Keratinocyte (primary cell): ENCODE measurements around the gene LRRC27. TPM values are rescaled to one million over a fixed set of nuclear protein-coding genes. Genes with fewer than 3 reads are reported as not detected.

Experiments used
- DNase-seq: peaks from one replicate; pipeline ENCODE4 v3.0.0-alpha.2; 2011; ENCODE audit warnings: low read depth, missing footprints, low spot score
- FAIRE-seq: peaks from 2 replicates; lab custom pipeline; 2011; peaks lifted over from hg19 to GRCh38; lab: Jason Lieb, UNC
- H2AFZ ChIP-seq: 2 replicates; pipeline ENCODE4 v1.6.0; 2012; ENCODE audit warnings: low read length, control low read depth, inconsistent platforms; ENCODE audit not compliant: control insufficient read depth
- H3K27ac ChIP-seq: 2 replicates; pipeline ENCODE4 v1.5.1; 2011; ENCODE audit warnings: low read length; ENCODE audit not compliant: control insufficient read depth, insufficient read depth
- H3K27me3 ChIP-seq: 3 replicates; pipeline ENCODE4 v1.6.0; 2011; ENCODE audit warnings: low read length; ENCODE audit not compliant: control insufficient read depth, insufficient read depth; ENCODE audit errors: extremely low read depth
- H3K36me3 ChIP-seq, 2 experiments: 2 replicates in 1 of 2; 3 replicates in 1 of 2; pipeline ENCODE4 v1.5.1; 2011; ENCODE audit warnings: low read length in 2 of 2, mild to moderate bottlenecking in 1 of 2; ENCODE audit not compliant: control insufficient read depth in 2 of 2, insufficient read depth in 2 of 2; ENCODE audit errors: extremely low read depth in 1 of 2
- H3K4me1 ChIP-seq: 3 replicates; pipeline ENCODE4 v1.5.1; 2011; ENCODE audit warnings: low read length; ENCODE audit not compliant: control insufficient read depth, insufficient read depth; ENCODE audit errors: extremely low read depth
- H3K4me2 ChIP-seq: 3 replicates; pipeline ENCODE4 v1.6.0; 2011; ENCODE audit warnings: low read depth, low read length; ENCODE audit not compliant: control insufficient read depth, insufficient read depth; ENCODE audit errors: extremely low read depth
- H3K4me3 ChIP-seq, 3 experiments: fragments of 200-600 bp in 1 of 3; sonication (generic) in 1 of 3; 2 replicates in 2 of 3; 3 replicates in 1 of 3; pipeline ENCODE4 v1.5.1; 2011 to 2016; ENCODE audit warnings: low read length in 3 of 3, mild to moderate bottlenecking in 3 of 3, control low read depth in 2 of 3, inconsistent platforms in 1 of 3, low read depth in 1 of 3, mixed read lengths in 1 of 3, mixed run types in 1 of 3, moderate library complexity in 1 of 3; ENCODE audit not compliant: control insufficient read depth in 2 of 3, insufficient read depth in 2 of 3; ENCODE audit errors: extremely low read depth in 1 of 3
- H3K79me2 ChIP-seq: 2 replicates; pipeline ENCODE4 v1.6.0; 2012; ENCODE audit warnings: low read length; ENCODE audit not compliant: control insufficient read depth, insufficient read depth
- H3K9ac ChIP-seq: 3 replicates; pipeline ENCODE4 v1.6.0; 2011; ENCODE audit warnings: low read length; ENCODE audit not compliant: control insufficient read depth, insufficient read depth; ENCODE audit errors: extremely low read depth
- H3K9me1 ChIP-seq: 3 replicates; pipeline ENCODE4 v1.6.0; 2011; ENCODE audit warnings: low read length; ENCODE audit not compliant: control insufficient read depth, insufficient read depth; ENCODE audit errors: extremely low read depth
- H3K9me3 ChIP-seq: 2 replicates; pipeline ENCODE4 v1.5.1; 2012; ENCODE audit warnings: low read depth, low read length; ENCODE audit not compliant: control insufficient read depth
- H4K20me1 ChIP-seq: 3 replicates; pipeline ENCODE4 v1.6.0; 2011; ENCODE audit warnings: low read length; ENCODE audit not compliant: control insufficient read depth, insufficient read depth; ENCODE audit errors: extremely low read depth
- CTCF ChIP-seq, 3 experiments: IDR thresholded peaks in 1 of 3; conservative IDR thresholded peaks in 1 of 3; optimal IDR thresholded peaks in 1 of 3; 2 replicates in 2 of 3; 3 replicates in 1 of 3; pipeline versions ENCODE3 to v1.5.1; 2011; ENCODE audit warnings: low read length in 3 of 3, mild to moderate bottlenecking in 3 of 3, moderate library complexity in 2 of 3, control low read depth in 1 of 3, inconsistent platforms in 1 of 3; ENCODE audit not compliant: insufficient read depth in 2 of 3; ENCODE audit errors: extremely low read depth in 1 of 3
- EZH2 ChIP-seq: IDR thresholded peaks from one replicate; pipeline ENCODE4 v1.6.1; 2012; ENCODE audit warnings: inconsistent platforms, mild to moderate bottlenecking, low read length, moderate library complexity
- dilution Hi-C: fragments of 300-500 bp; cut with MboI; formaldehyde crosslinking; loops from one replicate; pipeline ENCODE4 v1.7.0; 2020; ENCODE audit warnings: low sequenced_read_pairs; ENCODE audit not compliant: extremely low pct_ligation_motif_present
- polyA plus RNA-seq, 5 experiments: library from polyadenylated mRNA; depleted of rRNA in 3 of 5; stranded (reverse) in 3 of 5; stranded (forward) in 1 of 5; unstranded in 1 of 5; fragments of >200 nt; gene quantifications; 1 replicate in 1 of 5; 2 replicates in 3 of 5; 3 replicates in 1 of 5; pipeline versions ENCODE4 v1.2.1 to v1.2.3, GENCODE V29; 2011 to 2012; ENCODE audit warnings: missing spikeins in 2 of 5, low read depth in 1 of 5, low replicate concordance in 1 of 5

Gene LRRC27
- polyA plus RNA-seq, 1 donor (not counting 4 experiments of a cell fraction or from before 2014, with no cell fraction given) = 3.0 TPM

GRCh38 chr10:132390921-132391675 is 59.1 kb downstream of the LRRC27 start:
- Histone ChIP-seq H3K4me1 (no peaks in the 10 kb centered on the region), H3K79me2 (no peaks in the 10 kb centered on the region), H3K27me3 (no peaks in the 10 kb centered on the region), H4K20me1 (no peaks in the 10 kb centered on the region), H3K4me2 (no peak overlapping the region), H3K9ac (no peak overlapping the region), H2AFZ (no peak overlapping the region), H3K27ac (no peak overlapping the region), H3K4me3 (no peak overlapping the region), H3K9me1 (no peaks in the 10 kb centered on the region), H3K9me3 (no peaks in the 10 kb centered on the region), H3K36me3 (no peaks in the 10 kb centered on the region)
- TF ChIP-seq EZH2 = no peak
- no peak for TF ChIP-seq CTCF (optimal IDR thresholded peaks at IDR 0.05 in 1 of 3, IDR thresholded peaks at IDR 0.05 in 1 of 3, conservative IDR thresholded peaks at IDR 0.05 in 1 of 3; ENCODE audit: extremely low read depth in 1 of 3, insufficient read depth in 2 of 3, low read length in 3 of 3)
- dilution Hi-C loops = no loop called here
- DNase-seq (no peak), FAIRE-seq (no peak)

GRCh38 chr10:132391676-132392020 is 59.7 kb downstream of the LRRC27 start:
- no peaks in the 10 kb centered on the region for H3K4me1 ChIP-seq
- no peaks in the 10 kb centered on the region for H4K20me1 ChIP-seq
- no peaks in the 10 kb centered on the region for H3K9me3 ChIP-seq
- H3K36me3 ChIP-seq = no peaks in the 10 kb centered on the region
- H3K79me2 ChIP-seq = no peaks in the 10 kb centered on the region
- no peak overlapping the region for H2AFZ ChIP-seq
- dilution Hi-C loops = no loop called here
- DNase-seq = no peak
- H3K27me3 ChIP-seq = no peaks in the 10 kb centered on the region
- no peak for FAIRE-seq
- H3K9me1 ChIP-seq = no peaks in the 10 kb centered on the region
- no peak overlapping the region for H3K4me2 ChIP-seq
- TF ChIP-seq EZH2 (no peak), CTCF (optimal IDR thresholded peaks at IDR 0.05 in 1 of 3, IDR thresholded peaks at IDR 0.05 in 1 of 3, conservative IDR thresholded peaks at IDR 0.05 in 1 of 3; ENCODE audit: extremely low read depth in 1 of 3, insufficient read depth in 2 of 3, low read length in 3 of 3) (no peak)
- no peak overlapping the region for H3K27ac ChIP-seq
- no peak overlapping the region for H3K4me3 ChIP-seq
- H3K9ac ChIP-seq = no peak overlapping the region
